HG03558 (cell line): ENCODE measurements around the gene CTSV.
"Not testable (repeated sequence)": the region's sequence is repeated elsewhere in the genome, so short reads cannot be mapped to it uniquely, and the experiment has no call there.

ENCODE experiments used
- ATAC-seq: cut with Tn5 transposase; IDR thresholded peaks from one replicate; pipeline ENCODE4 v1.9.1; 2021; ENCODE audit warnings: moderate number of reproducible peaks; ENCODE audit not compliant: unreplicated experiment; ENCODE audit errors: extremely low read depth

Gene CTSV

GRCh38 chr9:97045300-97045699 is 6.4 kb upstream of the CTSV start:
- ATAC-seq = no peak

DNA sequence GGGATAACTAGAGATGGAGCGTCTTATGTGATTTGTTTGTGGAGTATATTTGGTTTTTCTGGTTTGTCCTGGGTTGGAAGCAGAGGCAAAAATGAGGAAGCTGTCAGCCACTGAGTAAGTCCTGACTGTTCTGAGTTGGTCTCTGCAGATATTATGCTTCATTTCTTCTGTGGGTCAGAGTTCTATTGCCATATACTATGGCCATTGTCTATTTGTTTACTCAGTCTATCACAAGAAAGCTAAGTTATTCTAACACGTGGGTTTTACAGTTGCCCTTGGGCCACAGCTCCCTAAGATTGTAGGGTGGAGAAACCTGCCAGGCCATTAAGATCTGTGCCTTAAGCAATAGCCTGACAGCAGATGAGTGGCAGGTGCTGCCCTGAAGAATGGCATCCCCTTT is 3.0 kb upstream of the CTSV start:
- no peak for ATAC-seq

DNA sequence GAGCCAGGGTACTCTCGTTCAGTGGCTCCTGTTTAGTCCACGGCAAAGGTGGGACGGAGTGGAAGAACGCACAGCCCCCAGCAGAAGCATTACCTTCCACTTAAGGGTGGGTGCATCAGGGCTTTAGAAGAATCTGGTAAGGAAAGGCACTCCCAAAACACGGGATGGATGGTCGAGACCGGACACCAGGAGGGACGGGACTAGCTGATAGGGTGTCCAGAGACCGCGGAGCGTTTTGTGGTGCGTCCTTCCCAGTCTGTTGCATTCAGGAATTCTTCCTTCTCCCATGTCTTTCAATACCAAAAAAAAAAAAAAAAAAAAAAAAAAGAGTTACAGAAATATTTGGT is 545 bp upstream of the CTSV start:
- ATAC-seq = no peak

GRCh38 chr9:97023505-97023904 is 15.4 kb downstream of the CTSV start:
- ATAC-seq = not testable (repeated sequence)

- ATAC-seq = peak; percentile 53
Observed at GRCh38 chr9:97013151-97014132, 25.5 kb downstream of the CTSV start.

DNA sequence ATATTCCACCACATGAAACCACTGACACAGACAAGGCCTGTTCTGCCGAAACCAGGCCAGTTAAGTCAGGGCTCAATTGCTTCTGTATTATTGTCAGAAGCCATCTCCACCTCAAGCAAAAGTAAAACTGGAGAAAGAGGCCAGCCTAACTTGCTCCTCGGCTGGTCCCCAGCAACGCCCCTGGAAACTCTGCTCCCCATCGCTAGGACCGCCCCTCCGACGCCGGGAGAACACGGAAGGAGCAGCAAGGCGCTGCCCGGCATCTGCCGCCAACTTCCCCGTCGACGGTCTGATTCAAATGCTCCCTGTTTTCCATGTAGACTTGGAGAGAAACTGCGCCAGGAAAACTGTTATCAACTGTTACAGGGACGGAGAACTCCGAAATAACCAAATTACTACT is 26.3 kb downstream of the CTSV start:
- peak; percentile 38 for ATAC-seq

GRCh38 chr9:97002195-97002594 is 36.7 kb downstream of the CTSV start:
- ATAC-seq = not testable (repeated sequence)

- not testable (repeated sequence) for ATAC-seq
Observed at GRCh38 chr9:97001338-97001737, 37.6 kb downstream of the CTSV start.

- not testable (repeated sequence) for ATAC-seq
Observed at GRCh38 chr9:97000139-97000787, 38.7 kb downstream of the CTSV start.

GRCh38 chr9:96999733-97000132 is 39.2 kb downstream of the CTSV start:
- not testable (repeated sequence) for ATAC-seq

GRCh38 chr9:96997009-96997701 is 41.8 kb downstream of the CTSV start:
- ATAC-seq = not testable (repeated sequence)

- ATAC-seq = not testable (repeated sequence)
Observed at GRCh38 chr9:96994531-96995016, 44.4 kb downstream of the CTSV start.

DNA sequence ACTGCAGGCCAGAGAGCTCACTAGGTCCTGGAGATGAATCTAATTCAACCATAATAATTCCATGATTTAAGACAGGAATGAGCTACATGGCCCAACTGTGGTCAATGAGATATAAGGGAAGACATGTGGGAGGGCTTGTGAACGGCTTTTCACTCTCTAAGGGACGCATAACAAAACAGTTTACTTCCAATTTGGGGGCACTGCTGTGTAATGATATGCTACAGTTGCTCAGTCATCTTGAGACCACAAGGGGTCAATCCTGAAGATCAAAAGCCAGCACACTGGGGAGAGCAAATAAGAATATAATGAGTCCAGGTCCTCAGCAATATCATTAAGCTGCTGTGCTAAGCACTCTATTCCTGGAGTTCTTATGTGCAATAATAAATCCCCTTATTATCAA is 46.6 kb downstream of the CTSV start:
- not testable (repeated sequence) for ATAC-seq

- not testable (repeated sequence) for ATAC-seq
Observed at GRCh38 chr9:96989747-96990318, 49.1 kb downstream of the CTSV start.

GRCh38 chr9:96984887-96985286 is 54.1 kb downstream of the CTSV start:
- not testable (repeated sequence) for ATAC-seq

DNA sequence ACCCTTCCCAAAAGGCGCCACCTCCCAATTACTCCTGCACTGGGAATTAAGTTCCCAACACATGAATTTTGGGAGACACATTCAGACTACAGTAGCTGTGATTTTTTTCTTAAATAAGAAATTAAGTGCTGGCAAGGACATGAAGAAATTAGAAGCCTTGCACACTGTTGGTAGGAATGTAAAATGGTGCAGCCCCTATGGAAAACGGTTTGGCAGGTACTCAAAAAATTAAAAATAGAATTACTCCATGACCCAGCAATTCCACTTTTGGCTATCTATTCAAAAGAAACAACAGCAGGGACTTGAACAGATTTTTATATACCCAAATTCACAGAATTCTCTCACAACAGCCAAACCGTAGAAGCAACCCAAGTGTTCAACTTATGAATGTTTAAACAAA is 54.8 kb downstream of the CTSV start:
- not testable (repeated sequence) for ATAC-seq

DNA sequence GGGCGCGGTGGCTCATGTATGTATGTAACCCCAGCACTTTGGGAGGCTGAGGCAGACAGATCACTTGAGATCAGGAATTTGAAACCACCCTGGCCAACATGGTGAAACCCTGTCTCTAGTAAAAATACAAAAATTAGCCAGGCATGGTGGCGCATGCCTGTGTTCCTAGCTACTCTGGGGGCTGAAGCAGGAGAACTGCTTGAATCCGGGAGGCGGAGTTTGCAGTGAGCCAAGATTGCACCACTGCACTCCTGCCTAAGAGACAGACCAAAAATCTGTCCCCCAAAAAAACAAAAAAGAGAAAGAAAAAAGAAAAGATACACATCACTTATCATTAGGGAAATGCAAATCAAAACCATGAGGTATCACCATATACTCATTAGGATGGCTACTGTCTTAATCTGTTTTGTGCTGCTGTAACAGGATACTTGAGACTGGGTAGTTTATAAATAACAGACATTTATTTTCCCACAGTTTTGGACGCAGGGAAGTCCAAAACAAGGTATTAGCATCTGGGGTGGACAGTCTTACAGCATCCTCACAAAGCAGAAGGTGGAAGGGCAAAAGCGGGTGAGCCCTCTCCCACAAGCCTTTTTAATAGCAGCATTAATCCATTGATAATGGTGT is 55.3 kb downstream of the CTSV start:
- ATAC-seq = not testable (repeated sequence)
